K562 (cell line): ENCODE measurements around the gene SHISA9. TPM values are rescaled to one million over a fixed set of nuclear protein-coding genes. Genes with fewer than 3 reads are reported as not detected.

Experiments
- ATAC-seq: fragments of 200-7000 bp; cut with Tn5 transposase; 3 replicates; pipeline ENCODE4 v1.9.1; 2020; ENCODE audit warnings: moderate library complexity
- BruUV-seq: library from RNA; stranded (reverse); fragments of 400-500 nt; replicated peaks from 2 replicates; lab custom pipeline; 2021; lab: Mats Ljungman, UMichigan
- CTCF ChIA-PET: fragments of 300-600 bp; formaldehyde crosslinking; extraction: SDS; loops from one replicate; lab custom pipeline; 2021; ENCODE audit warnings: low intra/inter-chr PET ratio; lab: Yijun Ruan, JAX
- POLR2A ChIA-PET: fragments of 300-600, 350-650 bp; sonication (Branson Sonifier 250); formaldehyde crosslinking; extraction: SDS; loops from one replicate; lab custom pipeline; 2021; ENCODE audit warnings: antibody characterized with exemption, inconsistent platforms; lab: Yijun Ruan, JAX
- DNase-seq, 4 experiments: peaks; one replicate each; pipeline versions ENCODE4 v3.0.0 to v3.0.0-alpha.2; 2011 to 2018; ENCODE audit warnings: low spot score in 3 of 4, mixed read lengths in 3 of 4; ENCODE audit errors: extremely low read depth in 1 of 4
- FAIRE-seq: peaks from 2 replicates; lab custom pipeline; 2011; peaks lifted over from hg19 to GRCh38; lab: Jason Lieb, UNC
- H2AFZ ChIP-seq: 2 replicates; pipeline ENCODE4 v1.6.0; 2011; ENCODE audit warnings: low read depth, low read length, control low read depth, inconsistent platforms
- H3K27ac ChIP-seq: fragments of 200-600 bp; 3 replicates; pipeline ENCODE4 v1.8.0; 2011; ENCODE audit warnings: low read depth, mild to moderate bottlenecking, control low read depth, inconsistent platforms, low read length, moderate library complexity, mixed read lengths; ENCODE audit errors: extremely low read depth
- H3K27me3 ChIP-seq, 2 experiments: fragments of 300-600 bp in 1 of 2; 2 replicates in 1 of 2; 3 replicates in 1 of 2; pipeline versions ENCODE4 v1.6.0 to v1.8.0; 2011; ENCODE audit warnings: inconsistent platforms in 2 of 2, low read length in 2 of 2, mild to moderate bottlenecking in 1 of 2, mixed read lengths in 1 of 2, moderate library complexity in 1 of 2; ENCODE audit not compliant: control insufficient read depth in 2 of 2, insufficient read depth in 2 of 2
- H3K36me3 ChIP-seq: fragments of 300-600 bp; 3 replicates; pipeline ENCODE4 v1.8.0; 2011; ENCODE audit warnings: mild to moderate bottlenecking, low read length, inconsistent platforms; ENCODE audit not compliant: control insufficient read depth, insufficient read depth
- H3K4me1 ChIP-seq, 2 experiments: fragments of 200-600 bp in 1 of 2; replicated peaks in 1 of 2; 2 replicates in 1 of 2; 3 replicates in 1 of 2; pipeline versions ENCODE4 v1.5.1 to v1.8.0; 2011; ENCODE audit warnings: inconsistent platforms in 2 of 2, low read length in 2 of 2, mild to moderate bottlenecking in 1 of 2, mixed read lengths in 1 of 2, moderate library complexity in 1 of 2; ENCODE audit not compliant: control insufficient read depth in 2 of 2, insufficient read depth in 2 of 2
- H3K4me2 ChIP-seq: 2 replicates; pipeline ENCODE4 v1.6.1; 2011; ENCODE audit warnings: low read length, control low read depth, inconsistent platforms, mixed read lengths; ENCODE audit not compliant: insufficient read depth
- H3K4me3 ChIP-seq: fragments of 200-600 bp; sonication (generic), shearing (Covaris generic); 2 replicates; pipeline ENCODE4 v1.5.1; 2016; ENCODE audit warnings: control low read depth, inconsistent platforms
- H3K79me2 ChIP-seq: fragments of 200-600 bp; 3 replicates; pipeline ENCODE4 v1.8.0; 2011; ENCODE audit warnings: low read length, inconsistent platforms; ENCODE audit not compliant: control insufficient read depth, insufficient read depth
- H3K9ac ChIP-seq, 2 experiments: 2 replicates each; pipeline versions ENCODE4 v1.6.0 to v1.6.1; 2011; ENCODE audit warnings: low read depth in 2 of 2, low read length in 2 of 2, control low read depth in 1 of 2, inconsistent platforms in 1 of 2, mild to moderate bottlenecking in 1 of 2, mixed read lengths in 1 of 2; ENCODE audit not compliant: insufficient read depth in 1 of 2
- H3K9me1 ChIP-seq: one replicate; pipeline ENCODE4 v1.6.0; 2011; ENCODE audit warnings: inconsistent platforms, mild to moderate bottlenecking, low read length, moderate library complexity; ENCODE audit not compliant: control insufficient read depth, insufficient read depth
- H3K9me3 ChIP-seq: replicated peaks from 2 replicates; pipeline ENCODE4 v1.5.1; 2011; ENCODE audit warnings: low read depth, low read length, inconsistent platforms; ENCODE audit not compliant: control insufficient read depth, insufficient read depth
- H4K20me1 ChIP-seq: replicated peaks from 2 replicates; pipeline ENCODE4 v1.6.1; 2011; ENCODE audit warnings: low read length, inconsistent platforms, mixed read lengths; ENCODE audit not compliant: control insufficient read depth, insufficient read depth
- CBFB ChIP-seq: sonication (generic); formaldehyde crosslinking; IDR thresholded peaks from 2 replicates; pipeline ENCODE4 v1.4.0; 2020; ENCODE audit warnings: mild to moderate bottlenecking, missing genetic modification reagents
- CTCF ChIP-seq, 3 experiments: IDR thresholded peaks in 2 of 3; conservative IDR thresholded peaks in 1 of 3; 2 replicates each; pipeline ENCODE4 v1.5.1; 2011 to 2012; ENCODE audit warnings: low read length in 3 of 3, mild to moderate bottlenecking in 3 of 3, control low read depth in 2 of 3, improper control_type of control experiment in 1 of 3, inconsistent platforms in 1 of 3, low read depth in 1 of 3, mixed read lengths in 1 of 3, moderate library complexity in 1 of 3; ENCODE audit not compliant: insufficient read depth in 2 of 3
- FOXK2 ChIP-seq, 2 experiments: fragments of 450-650 bp; IDR thresholded peaks in 1 of 2; conservative IDR thresholded peaks in 1 of 2; 2 replicates each; pipeline ENCODE4 v1.6.1; 2016; ENCODE audit warnings: low read depth in 2 of 2, mild to moderate bottlenecking in 1 of 2
- HNRNPL ChIP-seq: fragments of 200-400 bp; formaldehyde crosslinking; IDR thresholded peaks from 2 replicates; pipeline ENCODE4 v1.6.1; 2017; ENCODE audit warnings: low read depth, mild to moderate bottlenecking, low read length
- MEF2D ChIP-seq: conservative IDR thresholded peaks from 2 replicates; pipeline ENCODE4 v1.6.1; 2016; ENCODE audit warnings: low read depth, missing genetic modification characterization, missing compliant biosample characterization
- MTA1 ChIP-seq: fragments of 450-650 bp; IDR thresholded peaks from 2 replicates; pipeline ENCODE4 v1.6.1; 2017; ENCODE audit warnings: borderline replicate concordance
- RFX7 ChIP-seq: fragments of 250-450 bp; sonication (Bioruptor Pico); IDR thresholded peaks from 2 replicates; pipeline ENCODE4 v1.5.1; 2021; ENCODE audit warnings: mild to moderate bottlenecking
- SRSF1 ChIP-seq: fragments of 200-400 bp; formaldehyde crosslinking; IDR thresholded peaks from 2 replicates; pipeline ENCODE4 v1.6.1; 2017; ENCODE audit warnings: mild to moderate bottlenecking, low read depth, low read length, moderate library complexity
- ZC3H11A ChIP-seq: IDR thresholded peaks from 2 replicates; pipeline ENCODE4 v1.6.1; 2012; ENCODE audit warnings: low read depth, low read length, improper control_type of control experiment
- ZNF134 ChIP-seq: fragments of 250-450 bp; sonication (Bioruptor Pico); conservative IDR thresholded peaks from 2 replicates; pipeline ENCODE4 v1.4.0; 2020
- ZNF146 ChIP-seq: IDR thresholded peaks from one replicate; pipeline ENCODE4 v1.6.1; 2018; ENCODE audit warnings: missing compliant biosample characterization; ENCODE audit not compliant: unreplicated experiment
- ZNF518B ChIP-seq: fragments of 250-450 bp; sonication (Bioruptor Pico); IDR thresholded peaks from 2 replicates; pipeline ENCODE4 v1.5.0; 2021; ENCODE audit warnings: mild to moderate bottlenecking, moderate library complexity
- ZNF655 ChIP-seq: fragments of 250-450 bp; sonication (Bioruptor Pico); IDR thresholded peaks from 2 replicates; pipeline ENCODE4 v1.5.0; 2021
- ZNF707 ChIP-seq: fragments of 250-450 bp; sonication (Bioruptor Pico); conservative IDR thresholded peaks from 2 replicates; pipeline ENCODE4 v1.8.0; 2022; ENCODE audit warnings: inconsistent platforms, mild to moderate bottlenecking, moderate library complexity
- WGBS: fragments of 100-300 bp; shearing (Covaris generic); methylation state at CpG from one replicate; pipeline ENCODE4 v1.1.6; 2016; ENCODE audit warnings: low coverage, mixed read lengths; ENCODE audit not compliant: insufficient coverage; ENCODE audit errors: missing lambda C conversion rate; 5-methylcytosine and 5-hydroxymethylcytosine counted together
- in situ Hi-C: fragments of 300-500 bp; cut with MboI; formaldehyde crosslinking; loops from 4 replicates; pipeline ENCODE4 v1.15.0; 2018; ENCODE audit warnings: inconsistent platforms, mixed read lengths
- intact Hi-C: fragments of 100-400 bp; cut with micrococcal nuclease; formaldehyde crosslinking; loops from 2 replicates; pipeline ENCODE4 v1.14.2; 2022
- polyA plus RNA-seq, 8 experiments: library from polyadenylated mRNA; depleted of rRNA in 4 of 8; stranded (reverse) in 5 of 8; unstranded in 3 of 8; fragments of >200 nt; fragmentation: Nextera tagmentation in 2 of 8; fragmentation: Illumina TruSeq in 1 of 8; extraction: Ambion mirVana in 2 of 8; extraction: Trizol in 1 of 8; gene quantifications; 2 replicates each; pipeline versions ENCODE4 v1.2.1 to v1.2.3, GENCODE V29; 2011 to 2014; ENCODE audit warnings: inconsistent platforms in 1 of 8, missing spikeins in 1 of 8
- total RNA-seq, 7 experiments: library from RNA; depleted of rRNA in 6 of 7; stranded (reverse); fragments of >200 nt in 6 of 7; fragmentation: Illumina TruSeq in 2 of 7; extraction: Trizol in 2 of 7; gene quantifications; 2 replicates each; pipeline versions ENCODE4 v1.2.1 to v1.2.3, GENCODE V29; 2011 to 2021; ENCODE audit warnings: low replicate concordance in 1 of 7

Gene SHISA9
- total and polyA plus RNA-seq, 9 of the 15 experiments (the other 6 are each of a cell fraction or from before 2014, with no cell fraction given): under 0.01 to 0.16 (median 0.01) TPM; not detected in 6

GRCh38 chr16:12906271-12906670 is 4.9 kb downstream of the SHISA9 start:
- H4K20me1 ChIP-seq: no peaks in the 10 kb centered on the region; the same call in 1 of the 2 replicates
- CTCF ChIA-PET: no interaction called here
- H3K27me3 ChIP-seq: peaks cover 16 to 37% of the 10 kb centered on the region in 2 experiments
- H3K9me3 ChIP-seq: no peaks in the 10 kb centered on the region
- no TSS peak for BruUV-seq
- intact Hi-C loops: no loop called here
- TF ChIP-seq CBFB (no peak), MEF2D (tag) (no peak), ZNF134 (no peak), SRSF1 (no peak), FOXK2 (conservative IDR thresholded peaks at IDR 0.05 in 1 of 2, IDR thresholded peaks at IDR 0.05 in 1 of 2; ENCODE audit: low read depth in 2 of 2) (no peak), ZNF518B (CRISPR knock-in tag) (no peak), HNRNPL (no peak), CTCF (IDR thresholded peaks at IDR 0.05 in 2 of 3, conservative IDR thresholded peaks at IDR 0.05 in 1 of 3; ENCODE audit: insufficient read depth in 2 of 3, low read depth in 1 of 3, low read length in 3 of 3) (no peak), RFX7 (CRISPR knock-in tag) (no peak), ZNF655 (CRISPR knock-in tag) (no peak), ZNF707 (CRISPR knock-in tag) (no peak), ZNF146 (CRISPR knock-in tag) (no peak), MTA1 (no peak), ZC3H11A (no peak)
- FAIRE-seq: no peak
- H3K9ac ChIP-seq: no peak overlapping the region
- in situ Hi-C loops: no loop called here
- peaks cover 0 to 16% of the 10 kb centered on the region in 2 experiments; a peak in 2 of 5 replicates for H3K4me1 ChIP-seq
- H2AFZ ChIP-seq: no peak overlapping the region
- POLR2A ChIA-PET: no interaction called here
- no peak for ATAC-seq
- no peaks in the 10 kb centered on the region for H3K36me3 ChIP-seq
- H3K4me2 ChIP-seq: no peak overlapping the region
- no peak overlapping the region for H3K27ac ChIP-seq
- peaks cover 2% of the 10 kb centered on the region for H3K9me1 ChIP-seq
- H3K4me3 ChIP-seq: no peak overlapping the region
- H3K79me2 ChIP-seq: no peaks in the 10 kb centered on the region
- 0% methylated on average over 5 of the region's 5 CpGs for WGBS
- DNase-seq: no peak
